ENCODE results near the gene PET100.

Gene PET100

DNA sequence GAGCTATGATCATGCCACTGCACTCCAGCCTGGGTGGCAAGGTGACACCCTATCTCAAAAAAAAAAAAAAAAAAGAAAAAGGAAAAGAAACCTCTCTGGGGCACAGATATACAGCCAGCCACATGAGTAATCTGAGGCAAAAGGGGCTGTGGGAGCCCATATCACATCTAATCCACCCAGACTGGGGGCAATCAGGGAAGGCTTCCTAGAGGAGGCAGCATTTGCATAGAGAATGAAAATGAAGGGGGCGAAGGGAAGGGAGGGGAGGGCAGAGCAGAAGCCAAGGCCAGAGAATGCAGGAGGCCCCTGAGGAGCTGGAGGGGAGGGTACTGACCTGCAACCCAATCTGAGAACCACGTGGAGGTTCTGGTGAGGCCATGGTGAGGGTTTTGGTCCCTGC lies 20.6 kb downstream of the PET100 start:
- DNase-seq (ENCODE audit: low read depth), result no peak

DNA sequence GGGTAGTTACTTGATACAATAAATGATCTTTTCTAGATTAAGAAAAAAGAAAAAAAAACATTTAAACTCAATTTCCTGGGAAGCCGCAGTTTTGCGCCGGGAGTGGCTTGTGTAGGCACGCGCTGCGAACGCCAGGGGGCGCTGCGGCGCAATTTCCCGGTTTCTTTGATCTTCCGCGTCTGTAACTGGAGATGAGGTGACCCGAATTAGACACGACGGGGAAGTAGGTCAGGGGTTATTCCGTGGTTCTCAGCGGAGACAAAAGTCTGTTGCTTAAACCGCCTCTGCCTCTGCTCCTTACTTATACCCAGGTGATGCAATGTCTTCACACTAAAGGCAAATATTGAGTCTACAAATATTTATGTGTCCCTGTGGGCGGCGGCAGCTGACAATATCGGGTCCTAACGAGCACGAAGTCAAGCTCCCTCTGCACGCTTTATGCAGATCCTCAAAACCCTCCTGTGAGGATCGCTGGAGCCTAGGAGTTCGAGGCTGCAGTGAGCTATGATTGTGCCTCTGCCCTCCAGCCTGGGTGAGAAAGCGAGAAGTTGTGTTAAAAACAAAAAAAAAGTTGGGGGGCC lies 22.6 kb downstream of the PET100 start:
- peak; percentile 79 for DNase-seq (ENCODE audit: low read depth)

DNA sequence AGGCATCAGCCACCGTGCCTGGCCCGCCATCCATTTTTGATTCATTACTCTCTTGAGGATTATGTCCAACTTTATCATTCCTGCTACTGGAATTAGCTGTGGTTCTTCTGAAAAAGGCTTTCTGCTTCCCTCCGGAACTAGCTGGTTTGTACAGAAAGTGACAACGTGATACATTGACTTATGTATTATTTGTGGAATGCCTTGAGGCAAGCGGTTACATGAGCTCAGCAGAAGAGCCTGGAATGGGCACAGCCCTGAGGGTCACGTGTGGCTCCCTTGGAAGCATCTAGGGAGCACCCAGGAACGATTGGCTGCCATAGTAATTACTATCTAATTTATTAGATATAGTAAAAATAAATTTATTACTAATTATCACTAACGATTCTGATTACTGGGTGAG lies 24.8 kb downstream of the PET100 start:
- DNase-seq (ENCODE audit: low read depth), result no peak

DNA sequence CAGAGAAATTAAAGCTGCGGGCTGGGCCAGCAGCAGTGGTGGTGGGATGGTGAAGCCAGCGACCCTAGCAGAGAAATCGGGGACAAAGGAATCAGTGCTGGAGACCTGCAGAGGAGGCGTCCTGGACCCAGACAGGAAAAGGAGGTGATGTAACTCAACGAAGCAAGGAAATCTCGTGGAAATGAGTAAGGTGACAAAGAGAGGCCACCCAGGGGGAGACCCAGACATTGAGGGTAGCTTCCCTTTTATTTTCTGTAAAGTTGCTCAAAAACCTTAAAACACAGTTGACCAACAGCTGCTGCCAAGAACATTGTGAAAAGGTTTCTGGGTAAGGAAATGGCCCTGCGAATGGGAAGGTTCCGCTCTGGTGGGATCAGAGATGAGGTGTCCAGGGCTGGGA lies 26.0 kb downstream of the PET100 start:
- no peak for DNase-seq (ENCODE audit: low read depth)

DNA sequence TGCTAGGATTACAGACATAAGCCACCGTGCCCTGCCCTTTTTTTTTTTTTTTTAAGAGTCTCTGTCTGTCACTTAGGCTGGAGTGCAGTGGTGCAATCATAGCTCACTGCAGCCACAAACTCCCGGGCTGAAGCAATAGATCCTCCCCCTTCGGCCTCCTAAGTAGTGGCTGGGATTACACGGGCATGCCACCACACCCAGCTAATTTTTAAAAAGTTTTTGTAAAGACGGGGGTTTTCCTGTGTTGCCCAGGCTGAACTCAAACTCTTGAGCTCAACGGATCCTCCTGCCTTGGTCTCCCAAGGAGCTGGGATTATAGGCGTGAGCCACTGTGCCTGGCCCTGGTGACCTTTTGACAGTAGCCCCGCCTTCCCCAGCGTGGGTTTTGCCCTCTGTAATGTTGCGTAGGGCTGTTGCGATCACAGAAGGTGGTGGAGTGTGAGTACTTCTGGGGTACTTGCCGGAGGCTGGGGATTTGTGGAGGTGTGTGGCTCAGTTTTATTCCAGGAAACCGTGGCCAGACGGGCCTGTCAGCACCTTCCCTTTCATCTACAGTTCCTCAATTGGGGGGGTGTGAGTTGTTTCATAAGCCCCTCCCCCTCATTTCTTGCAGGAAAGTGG lies 27.6 kb downstream of the PET100 start:
- DNase-seq (ENCODE audit: low read depth), result no peak

DNA sequence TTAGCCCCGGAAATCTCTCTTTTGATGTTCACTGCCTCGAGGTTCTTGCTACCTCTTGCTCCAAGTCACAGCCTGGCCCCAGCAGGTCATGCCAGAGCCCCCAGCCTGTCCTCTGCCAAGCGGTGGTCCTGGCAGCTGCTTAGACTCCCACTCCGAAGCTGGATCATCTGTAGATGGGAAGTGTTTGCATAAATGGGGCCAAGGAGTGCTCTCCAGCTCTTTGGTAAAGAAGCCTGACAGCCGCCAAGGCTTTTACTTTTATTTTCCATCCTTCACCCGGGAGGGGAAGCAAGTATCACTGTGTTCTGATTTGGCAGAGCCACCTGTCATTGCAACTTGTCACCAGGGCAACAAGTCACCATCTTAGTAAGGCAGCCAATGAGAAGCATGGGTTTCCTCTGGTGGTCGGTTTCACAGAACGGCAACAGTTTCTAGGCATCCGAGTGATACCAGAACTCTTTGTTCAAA lies 28.7 kb downstream of the PET100 start:
- DNase-seq (ENCODE audit: low read depth), result no peak

DNA sequence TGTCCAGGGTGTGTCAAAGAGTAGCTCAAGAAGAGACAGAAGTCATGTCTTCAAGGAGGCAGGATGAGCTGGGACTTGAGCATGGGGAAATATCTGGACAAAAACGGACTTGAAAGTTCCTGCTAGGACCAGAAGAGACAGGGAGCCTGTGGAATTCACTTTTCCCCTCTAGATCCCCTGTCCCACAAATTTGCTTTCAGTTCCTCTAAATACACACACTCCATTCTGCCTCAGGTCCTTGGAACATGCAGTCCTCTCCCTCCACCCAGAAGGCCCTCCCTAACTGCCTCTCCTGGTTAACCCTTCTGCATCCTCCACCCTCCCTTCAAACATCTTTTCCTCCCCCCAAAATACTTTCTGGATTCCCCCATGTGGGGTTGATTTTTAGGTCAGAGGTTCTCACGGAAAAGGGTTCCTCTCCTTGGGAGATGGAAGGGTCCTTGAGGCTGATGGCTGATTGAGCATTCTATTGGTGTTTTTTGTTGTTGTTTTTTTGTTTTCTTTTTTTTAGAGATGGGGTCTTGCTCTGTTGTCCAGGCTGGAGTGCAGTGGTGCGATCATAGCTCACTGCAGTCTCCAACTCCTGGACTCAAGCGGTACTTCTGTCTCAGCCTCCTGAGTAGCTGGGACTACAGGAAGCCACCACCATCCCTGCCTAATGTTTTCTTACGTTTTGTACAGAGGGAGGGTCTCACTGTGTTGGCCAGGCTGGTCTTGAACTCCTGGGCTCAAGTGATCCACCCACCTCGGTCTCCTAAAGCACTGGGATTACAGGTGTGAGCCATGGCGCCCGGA lies 32.3 kb downstream of the PET100 start:
- no peak for DNase-seq (ENCODE audit: low read depth)

DNA sequence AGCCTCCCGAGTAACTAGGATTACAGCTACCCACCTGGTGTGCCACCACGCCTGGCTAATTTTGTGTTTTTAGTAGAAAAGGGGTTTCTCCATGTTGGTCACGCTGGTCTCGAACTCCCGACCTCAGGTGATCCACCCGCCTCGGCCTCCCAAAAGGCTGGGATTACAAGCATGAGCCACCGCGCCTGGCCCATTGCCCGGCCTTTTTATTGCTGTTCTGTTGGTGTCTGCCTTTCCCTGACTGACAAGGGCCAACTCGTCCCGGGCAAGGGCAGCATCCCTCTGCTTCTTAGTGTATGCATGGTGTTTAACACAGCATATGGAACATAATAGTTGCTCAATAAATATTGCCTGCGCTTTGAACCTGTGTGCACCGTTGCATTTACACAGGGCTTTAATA lies 33.1 kb downstream of the PET100 start:
- DNase-seq (ENCODE audit: low read depth), result no peak

DNA sequence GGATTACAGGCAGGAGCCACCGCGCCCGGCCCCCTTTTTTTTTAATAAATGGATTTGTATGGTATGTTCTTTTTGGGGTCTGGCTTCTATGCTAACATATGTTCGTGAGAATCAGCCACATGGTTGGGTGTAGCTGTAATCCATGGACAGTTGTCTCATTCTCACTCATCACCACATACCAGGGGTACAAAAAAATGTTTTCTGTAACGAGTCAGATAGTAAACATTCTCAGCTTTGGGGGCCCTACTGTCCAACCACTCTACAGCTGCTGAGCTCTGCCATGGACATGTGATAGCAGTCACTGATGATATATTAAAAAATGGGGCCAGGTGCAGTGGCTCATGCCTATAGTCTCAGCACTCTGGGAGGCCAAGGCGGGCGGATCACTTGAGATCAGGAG lies 34.1 kb downstream of the PET100 start:
- no peak for DNase-seq (ENCODE audit: low read depth)

DNA sequence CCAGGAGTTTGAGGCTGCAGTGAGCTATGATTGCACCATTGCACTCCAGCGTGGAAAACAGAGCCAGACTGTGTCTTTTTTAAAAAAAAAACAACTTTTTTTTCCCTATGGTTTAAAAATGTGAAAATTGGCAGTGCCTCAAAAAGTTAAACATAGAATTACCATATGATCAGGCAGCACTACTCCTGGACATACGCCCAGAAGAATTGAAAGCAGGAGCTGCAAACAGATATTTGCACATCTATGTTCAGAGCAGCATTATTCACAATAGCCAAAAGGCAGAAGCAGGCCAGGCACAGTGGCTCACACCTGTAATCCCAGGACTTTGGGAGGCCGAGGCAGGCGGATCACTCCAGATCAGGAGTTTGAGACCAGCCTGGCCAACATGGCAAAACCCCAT lies 35.5 kb downstream of the PET100 start:
- DNase-seq (ENCODE audit: low read depth), result no peak

DNA sequence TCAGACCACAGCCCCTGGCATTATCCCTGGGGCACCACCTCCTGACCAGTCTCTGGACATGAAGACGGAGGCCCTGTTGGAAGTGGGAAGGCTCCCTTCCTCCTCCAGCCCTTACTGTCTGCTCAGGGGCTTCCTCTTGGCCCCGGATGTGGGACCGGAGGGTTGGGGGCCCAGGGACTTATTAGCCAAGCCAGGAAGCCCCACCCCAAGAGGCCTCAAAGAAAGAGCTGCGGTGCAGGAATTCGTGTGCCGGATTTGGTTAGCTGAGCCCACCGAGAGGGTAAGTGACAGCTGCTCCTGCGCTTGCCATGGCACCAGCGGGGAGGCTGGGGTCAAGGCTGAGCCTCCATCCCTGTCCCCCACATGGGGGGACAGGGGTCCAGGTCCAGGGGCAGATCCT lies 39.2 kb downstream of the PET100 start, which contains the start of gene RETN:
Gene RETN (plus strand): TSS at position 208 of the 400 bp plus-strand sequence. CDS start 278 bp downstream, outside the sequence.
- no peak for DNase-seq (ENCODE audit: low read depth)

DNA sequence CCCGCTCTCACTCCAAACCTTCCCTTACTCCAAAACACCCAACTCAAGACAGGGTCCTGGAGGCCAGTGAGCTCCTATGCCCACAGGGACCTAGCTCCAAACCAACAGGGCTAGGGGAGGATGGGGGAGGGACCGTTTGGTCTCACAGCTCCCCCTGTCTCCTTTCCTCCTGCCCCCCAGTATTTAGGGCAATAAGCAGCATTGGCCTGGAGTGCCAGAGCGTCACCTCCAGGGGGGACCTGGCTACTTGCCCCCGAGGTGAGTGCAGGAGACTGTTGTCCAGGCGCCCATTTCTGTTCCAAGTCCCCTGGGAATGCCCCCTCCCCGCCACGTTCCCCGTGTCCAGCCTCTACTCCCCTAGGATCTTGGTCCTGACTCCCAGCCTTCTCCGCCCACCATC lies 40.0 kb downstream of the PET100 start:
- no peak for DNase-seq (ENCODE audit: low read depth)

DNA sequence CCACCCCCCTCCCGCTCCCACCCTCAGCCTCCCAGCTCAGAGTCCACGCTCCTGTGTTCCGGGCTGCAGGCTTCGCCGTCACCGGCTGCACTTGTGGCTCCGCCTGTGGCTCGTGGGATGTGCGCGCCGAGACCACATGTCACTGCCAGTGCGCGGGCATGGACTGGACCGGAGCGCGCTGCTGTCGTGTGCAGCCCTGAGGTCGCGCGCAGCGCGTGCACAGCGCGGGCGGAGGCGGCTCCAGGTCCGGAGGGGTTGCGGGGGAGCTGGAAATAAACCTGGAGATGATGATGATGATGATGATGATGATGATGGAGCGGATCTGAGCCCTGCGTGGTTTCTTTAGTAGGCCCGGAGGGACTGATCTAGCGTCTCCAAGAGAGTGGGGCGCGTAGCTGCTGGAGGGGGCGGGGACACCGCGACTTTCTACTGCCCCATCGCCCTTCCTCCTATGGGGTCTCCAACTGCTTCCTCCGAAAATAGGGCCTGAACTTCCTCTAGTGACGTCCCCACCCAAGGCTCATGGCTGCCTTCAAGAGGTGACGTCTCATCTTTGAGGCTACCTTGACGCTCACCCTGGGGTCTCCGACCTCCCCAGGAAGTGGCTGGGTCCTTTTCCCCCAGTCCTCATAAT lies 40.7 kb downstream of the PET100 start:
- no peak for DNase-seq (ENCODE audit: low read depth)

DNA sequence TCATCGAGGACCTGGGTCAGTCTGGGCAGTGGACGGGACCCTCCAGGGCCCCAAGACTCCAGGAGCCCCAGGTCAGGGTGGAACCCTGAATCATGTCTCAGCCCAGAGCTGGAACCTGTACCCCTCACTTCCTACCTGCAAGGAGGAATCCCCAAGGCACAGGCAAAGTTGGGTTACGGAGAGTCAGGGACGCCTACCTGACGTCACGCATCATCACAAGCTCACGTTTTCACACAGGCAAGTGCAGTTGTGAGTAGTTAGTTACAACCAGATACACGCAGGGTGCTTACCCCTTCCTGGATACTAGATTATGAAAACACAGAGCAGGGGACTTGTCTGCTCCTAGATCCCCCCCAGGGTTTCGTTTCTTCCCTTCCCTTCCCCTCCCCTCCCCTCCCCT lies 41.2 kb downstream of the PET100 start:
- DNase-seq (ENCODE audit: low read depth), result no peak

DNA sequence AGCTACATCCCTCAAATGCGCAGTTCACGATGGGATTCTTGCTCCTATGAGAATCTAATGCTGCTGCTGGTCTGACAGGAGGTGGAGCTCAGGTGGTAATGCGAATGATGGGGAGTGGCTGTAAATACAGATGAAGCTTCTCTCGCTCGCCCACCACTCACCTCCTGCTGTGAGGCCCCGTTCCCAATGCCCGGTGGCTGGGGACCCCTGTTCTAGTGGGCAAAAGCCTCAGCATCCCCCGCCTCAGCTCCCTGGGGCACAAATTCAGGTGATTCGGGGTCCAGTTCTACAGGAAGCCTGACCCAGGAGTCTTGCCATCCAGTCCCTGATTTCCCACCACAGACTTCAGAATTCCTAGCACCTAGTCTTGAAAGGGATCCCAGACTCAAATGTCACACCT lies 42.9 kb downstream of the PET100 start:
- no peak for DNase-seq (ENCODE audit: low read depth)

DNA sequence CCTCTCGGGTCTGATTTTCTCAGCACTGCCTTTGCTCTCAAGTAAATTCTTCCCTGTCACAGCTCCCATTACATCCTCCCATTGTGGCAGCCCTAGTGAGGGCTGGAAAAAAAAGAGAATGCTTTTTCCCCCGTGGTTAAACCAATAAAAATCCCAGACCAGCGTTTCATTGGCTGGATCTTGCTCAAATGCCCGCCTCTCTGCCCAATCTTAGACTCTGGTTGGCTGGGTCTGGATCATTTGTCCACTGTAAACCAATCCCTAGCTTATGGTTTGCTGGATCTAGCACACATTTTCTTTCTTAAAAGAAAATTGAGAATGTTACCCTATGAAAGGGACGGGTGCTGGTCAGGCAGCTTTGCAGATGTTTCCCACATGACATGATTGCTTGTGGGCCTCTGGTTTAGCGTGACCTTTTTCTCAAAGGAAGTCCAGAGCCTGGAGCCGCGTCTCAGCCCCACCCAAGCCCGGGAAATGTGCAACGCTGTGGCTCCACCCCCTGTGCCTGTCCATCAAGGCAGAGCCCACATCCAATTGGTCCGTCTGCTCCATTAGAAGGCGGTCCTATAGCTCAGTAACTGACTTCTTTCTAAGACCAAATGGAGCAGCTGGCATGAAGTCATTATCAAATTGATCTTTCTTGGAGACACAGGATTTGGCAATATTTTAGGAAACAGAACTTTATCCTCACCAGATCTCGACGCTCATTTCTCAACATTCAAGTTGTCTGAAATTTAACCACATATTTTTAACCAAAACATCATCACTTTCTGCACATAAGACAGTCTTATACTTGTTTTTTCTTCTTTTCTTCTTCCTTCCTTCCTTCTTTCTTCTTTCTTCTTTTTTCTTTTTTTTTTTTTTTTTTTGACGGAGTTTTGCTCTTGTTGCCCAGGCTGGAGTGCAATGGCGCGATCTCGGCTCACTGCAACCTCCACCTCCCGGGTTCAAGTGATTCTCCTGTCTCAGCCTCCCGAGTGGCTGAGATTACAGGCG lies 44.7 kb downstream of the PET100 start:
- no peak for DNase-seq (ENCODE audit: low read depth)

DNA sequence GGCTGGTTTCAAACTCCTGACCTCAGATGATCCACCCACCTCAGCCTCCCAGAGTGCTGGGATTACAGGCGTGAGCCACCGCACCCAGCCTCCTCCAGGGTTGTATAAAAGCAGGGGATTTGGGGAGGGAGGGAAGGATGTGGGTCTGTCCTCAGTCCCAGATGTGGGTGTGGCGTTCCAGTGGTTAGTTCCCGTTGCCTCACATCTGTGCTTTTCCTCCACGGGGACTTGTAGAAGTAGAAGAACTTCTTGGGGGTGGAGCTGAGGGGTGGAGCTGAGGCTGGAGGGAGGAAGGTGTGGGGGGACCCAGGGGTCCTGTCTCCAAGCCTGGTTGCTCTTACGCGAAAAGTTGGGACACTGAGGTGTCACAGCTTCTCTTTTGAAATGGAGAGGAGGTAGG lies 46.8 kb downstream of the PET100 start:
- DNase-seq (ENCODE audit: low read depth), result no peak

DNA sequence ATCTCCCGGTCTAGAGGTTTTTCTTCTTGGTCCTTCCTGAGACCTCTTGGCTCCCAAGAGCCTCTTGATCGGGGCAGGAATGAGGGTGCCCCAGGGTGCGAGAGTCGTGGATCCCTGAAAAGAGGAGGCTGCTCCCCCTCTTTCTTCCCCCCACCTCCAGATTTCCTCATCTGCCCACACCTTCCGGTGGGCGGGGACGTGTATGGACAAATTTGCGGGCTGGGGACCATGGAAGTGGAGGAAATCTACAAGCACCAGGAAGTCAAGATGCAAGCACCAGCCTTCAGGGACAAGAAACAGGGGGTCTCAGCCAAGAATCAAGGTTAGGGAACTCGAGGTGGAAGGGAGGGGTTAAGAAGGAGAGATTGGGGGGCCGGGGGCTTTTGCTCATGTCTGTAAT lies 47.3 kb downstream of the PET100 start, which contains the start of gene MCEMP1:
Gene MCEMP1 (plus strand): TSS at position 237 of the 400 bp plus-strand sequence. CDS start 31 bp downstream, at position 268.
- no peak for DNase-seq (ENCODE audit: low read depth)

DNA sequence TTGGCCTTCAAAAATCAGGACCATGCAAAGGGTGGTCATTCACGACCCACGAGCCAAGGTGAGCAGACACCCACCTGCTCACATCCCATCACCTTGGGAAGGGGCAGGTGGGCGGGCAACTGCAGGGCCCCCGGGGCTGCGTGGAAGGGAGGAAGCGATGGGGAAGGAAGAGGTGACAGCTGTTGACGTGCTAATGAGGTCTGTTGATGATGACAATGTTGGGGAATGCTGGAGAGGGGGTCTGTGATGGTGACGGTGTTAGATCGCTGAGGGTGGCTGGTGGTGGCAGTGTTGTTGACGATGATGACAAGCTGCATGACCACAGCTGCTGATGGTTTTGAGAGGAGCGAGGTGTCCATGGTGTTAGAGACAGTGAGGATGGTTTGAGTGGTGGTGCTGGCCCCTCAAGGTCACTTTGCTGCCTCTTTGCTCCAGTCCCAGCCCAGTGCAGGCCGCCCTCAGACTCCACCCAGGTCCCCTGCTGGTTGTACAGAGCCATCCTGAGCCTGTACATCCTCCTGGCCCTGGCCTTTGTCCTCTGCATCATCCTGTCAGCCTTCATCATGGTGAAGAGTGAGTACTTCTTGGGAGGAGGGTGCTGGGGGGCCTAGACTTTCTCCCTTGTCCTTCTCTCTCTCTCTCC lies 48.2 kb downstream of the PET100 start:
- no peak for DNase-seq (ENCODE audit: low read depth)

DNA sequence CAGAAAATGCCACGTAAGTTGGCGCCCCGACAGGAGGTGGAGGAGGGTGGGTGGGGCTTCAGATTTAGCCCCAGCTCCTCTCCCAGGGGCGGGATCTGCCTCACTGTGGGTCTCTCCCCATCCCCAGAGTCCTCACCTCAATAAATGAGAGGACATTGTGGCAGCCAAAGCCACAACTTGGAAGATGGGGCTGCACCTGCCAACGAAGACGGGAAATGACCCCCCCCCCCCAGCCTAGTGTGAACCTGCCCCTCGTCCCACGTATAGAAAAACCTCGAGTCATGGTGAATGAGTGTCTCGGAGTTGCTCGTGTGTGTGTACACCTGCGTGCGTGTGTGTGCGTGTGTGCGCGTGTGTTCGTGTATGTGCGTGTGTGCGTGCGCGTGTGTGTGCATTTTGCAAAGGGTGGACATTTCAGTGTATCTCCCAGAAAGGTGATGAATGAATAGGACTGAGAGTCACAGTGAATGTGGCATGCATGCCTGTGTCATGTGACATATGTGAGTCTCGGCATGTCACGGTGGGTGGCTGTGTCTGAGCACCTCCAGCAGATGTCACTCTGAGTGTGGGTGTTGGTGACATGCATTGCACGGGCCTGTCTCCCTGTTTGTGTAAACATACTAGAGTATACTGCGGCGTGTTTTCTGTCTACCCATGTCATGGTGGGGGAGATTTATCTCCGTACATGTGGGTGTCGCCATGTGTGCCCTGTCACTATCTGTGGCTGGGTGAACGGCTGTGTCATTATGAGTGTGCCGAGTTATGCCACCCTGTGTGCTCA lies 49.6 kb downstream of the PET100 start:
- DNase-seq (ENCODE audit: low read depth), result peak; percentile 49

All from activated T-helper 1 cell treated with Interleukin-2 at 50 U/mL for 16 hours (primary cell).